WTC11 (cell line): ENCODE measurements around the gene TANC1. TPM values are rescaled to one million over a fixed set of nuclear protein-coding genes. Genes with fewer than 3 reads are reported as not detected.

Experiments used
- ATAC-seq: fragments of 200-7000 bp; cut with Tn5 transposase; 2 replicates; pipeline ENCODE4 v1.10.0; 2021; ENCODE audit warnings: mild to moderate bottlenecking, moderate library complexity
- CTCF ChIA-PET: fragments of 300-600 bp; sonication (Branson Sonifier 250); formaldehyde crosslinking; loops from one replicate; lab custom pipeline; 2021; ENCODE audit warnings: antibody characterized with exemption; lab: Charles Lee
- POLR2A ChIA-PET: fragments of 350-600 bp; sonication (Branson Sonifier 250); formaldehyde crosslinking; loops from one replicate; lab custom pipeline; 2021; ENCODE audit warnings: antibody characterized with exemption; lab: Charles Lee
- DNase-seq: peaks from one replicate; pipeline ENCODE4 v3.0.0; 2021; ENCODE audit warnings: low spot score
- H3K27ac Mint-ChIP-seq: 2 replicates; pipeline ENCODE4 v1.8.0; 2021; ENCODE audit warnings: mixed read lengths
- H3K27me3 Mint-ChIP-seq: 2 replicates; pipeline ENCODE4 v1.8.0; 2021; ENCODE audit warnings: low read depth, mild to moderate bottlenecking, moderate library complexity, mixed read lengths
- H3K36me3 Mint-ChIP-seq: 2 replicates; pipeline ENCODE4 v1.8.0; 2021; ENCODE audit warnings: mixed read lengths
- H3K4me1 Mint-ChIP-seq: 2 replicates; pipeline ENCODE4 v1.8.0; 2022; ENCODE audit warnings: mixed read lengths
- H3K4me3 Mint-ChIP-seq: 2 replicates; pipeline ENCODE4 v1.8.0; 2021; ENCODE audit warnings: mild to moderate bottlenecking, moderate library complexity, mixed read lengths
- H3K9me3 Mint-ChIP-seq: 2 replicates; pipeline ENCODE4 v1.8.0; 2021; ENCODE audit warnings: mixed read lengths
- CREM ChIP-seq: sonication (generic); formaldehyde crosslinking; IDR thresholded peaks from 2 replicates; pipeline ENCODE4 v1.8.1; 2022; ENCODE audit warnings: mild to moderate bottlenecking, missing genetic modification reagents, moderate library complexity
- FOXP1 ChIP-seq: sonication (generic); formaldehyde crosslinking; IDR thresholded peaks from 2 replicates; pipeline ENCODE4 v1.8.0; 2022; ENCODE audit warnings: missing genetic modification reagents, mild to moderate bottlenecking, moderate library complexity, borderline replicate concordance
- GTF2I ChIP-seq: fragments of 250-450 bp; sonication (Bioruptor Pico); conservative IDR thresholded peaks from 2 replicates; pipeline ENCODE4 v1.4.0; 2021; ENCODE audit warnings: mild to moderate bottlenecking
- IRF2 ChIP-seq: sonication (generic); formaldehyde crosslinking; IDR thresholded peaks from 2 replicates; pipeline ENCODE4 v1.8.0; 2022; ENCODE audit warnings: low read depth, missing genetic modification reagents, borderline replicate concordance
- JAZF1 ChIP-seq: fragments of 250-450 bp; sonication (Bioruptor Pico); IDR thresholded peaks from 2 replicates; pipeline ENCODE4 v1.9.0; 2021; ENCODE audit warnings: moderate library complexity, mild to moderate bottlenecking, inconsistent platforms
- MYBL2 ChIP-seq: sonication (generic); formaldehyde crosslinking; IDR thresholded peaks from 2 replicates; pipeline ENCODE4 v1.8.1; 2023; ENCODE audit warnings: mild to moderate bottlenecking, moderate library complexity, missing genetic modification reagents
- NFATC4 ChIP-seq: fragments of 250-450 bp; sonication (Bioruptor Pico); IDR thresholded peaks from 2 replicates; pipeline ENCODE4 v1.9.0; 2021; ENCODE audit warnings: mild to moderate bottlenecking
- NFE2L1 ChIP-seq: sonication (generic); formaldehyde crosslinking; IDR thresholded peaks from 2 replicates; pipeline ENCODE4 v1.8.1; 2023; ENCODE audit warnings: missing genetic modification reagents
- OVOL2 ChIP-seq: fragments of 250-450 bp; sonication (Bioruptor Pico); IDR thresholded peaks from 2 replicates; pipeline ENCODE4 v1.9.0; 2021; ENCODE audit warnings: mild to moderate bottlenecking, borderline replicate concordance
- TEAD1 ChIP-seq: sonication (generic); formaldehyde crosslinking; IDR thresholded peaks from 2 replicates; pipeline ENCODE4 v1.8.0; 2022; ENCODE audit warnings: mild to moderate bottlenecking, missing genetic modification reagents
- USF1 ChIP-seq: sonication (generic); formaldehyde crosslinking; IDR thresholded peaks from 2 replicates; pipeline ENCODE4 v1.8.0; 2022; ENCODE audit warnings: mild to moderate bottlenecking, missing genetic modification reagents
- USF2 ChIP-seq: sonication (generic); formaldehyde crosslinking; IDR thresholded peaks from 2 replicates; pipeline ENCODE4 v1.8.1; 2023; ENCODE audit warnings: mild to moderate bottlenecking, missing genetic modification reagents, moderate library complexity
- ZMAT4 ChIP-seq: fragments of 250-450 bp; sonication (Bioruptor Pico); IDR thresholded peaks from 2 replicates; pipeline ENCODE4 v1.9.0; 2021; ENCODE audit warnings: mild to moderate bottlenecking
- ZNF138 ChIP-seq: sonication (generic); formaldehyde crosslinking; conservative IDR thresholded peaks from 2 replicates; pipeline ENCODE4 v1.8.1; 2022; ENCODE audit warnings: mild to moderate bottlenecking, moderate library complexity, missing genetic modification reagents
- ZNF232 ChIP-seq: sonication (generic); formaldehyde crosslinking; IDR thresholded peaks from 2 replicates; pipeline ENCODE4 v1.8.0; 2022; ENCODE audit warnings: mild to moderate bottlenecking, missing genetic modification reagents
- ZNF671 ChIP-seq: fragments of 250-450 bp; sonication (Bioruptor Pico); IDR thresholded peaks from 2 replicates; pipeline ENCODE4 v1.8.0; 2021; ENCODE audit warnings: mild to moderate bottlenecking
- total RNA-seq: library from RNA; stranded (reverse); gene quantifications from 3 replicates; pipeline ENCODE4 v1.2.3, GENCODE V29; 2021
- TF ChIP-seq, protein P1 (sequence below): fragments of 250-450 bp; sonication (Bioruptor Pico); conservative IDR thresholded peaks from 2 replicates; pipeline ENCODE4 v1.9.0; 2021; ENCODE audit warnings: mild to moderate bottlenecking
- TF ChIP-seq, protein P2 (sequence below): sonication (generic); formaldehyde crosslinking; IDR thresholded peaks from 2 replicates; pipeline ENCODE4 v1.8.1; 2023; ENCODE audit warnings: mild to moderate bottlenecking, missing genetic modification reagents, moderate library complexity
- TF ChIP-seq, protein P3 (sequence below): fragments of 250-450 bp; sonication (Bioruptor Pico); IDR thresholded peaks from 2 replicates; pipeline ENCODE4 v1.9.0; 2021; ENCODE audit warnings: moderate library complexity, mild to moderate bottlenecking, inconsistent platforms, borderline replicate concordance
- TF ChIP-seq, protein P4 (sequence below): fragments of 250-450 bp; sonication (Bioruptor Pico); IDR thresholded peaks from 2 replicates; pipeline ENCODE4 v1.9.0; 2021; ENCODE audit warnings: mild to moderate bottlenecking, borderline replicate concordance
- TF ChIP-seq, protein P5 (sequence below): sonication (generic); formaldehyde crosslinking; IDR thresholded peaks from 2 replicates; pipeline ENCODE4 v1.8.1; 2022; ENCODE audit warnings: missing genetic modification reagents, borderline replicate concordance

The TANC1 gene
- total RNA-seq, 1 experiment from 2014 or later: 11.6 TPM

DNA sequence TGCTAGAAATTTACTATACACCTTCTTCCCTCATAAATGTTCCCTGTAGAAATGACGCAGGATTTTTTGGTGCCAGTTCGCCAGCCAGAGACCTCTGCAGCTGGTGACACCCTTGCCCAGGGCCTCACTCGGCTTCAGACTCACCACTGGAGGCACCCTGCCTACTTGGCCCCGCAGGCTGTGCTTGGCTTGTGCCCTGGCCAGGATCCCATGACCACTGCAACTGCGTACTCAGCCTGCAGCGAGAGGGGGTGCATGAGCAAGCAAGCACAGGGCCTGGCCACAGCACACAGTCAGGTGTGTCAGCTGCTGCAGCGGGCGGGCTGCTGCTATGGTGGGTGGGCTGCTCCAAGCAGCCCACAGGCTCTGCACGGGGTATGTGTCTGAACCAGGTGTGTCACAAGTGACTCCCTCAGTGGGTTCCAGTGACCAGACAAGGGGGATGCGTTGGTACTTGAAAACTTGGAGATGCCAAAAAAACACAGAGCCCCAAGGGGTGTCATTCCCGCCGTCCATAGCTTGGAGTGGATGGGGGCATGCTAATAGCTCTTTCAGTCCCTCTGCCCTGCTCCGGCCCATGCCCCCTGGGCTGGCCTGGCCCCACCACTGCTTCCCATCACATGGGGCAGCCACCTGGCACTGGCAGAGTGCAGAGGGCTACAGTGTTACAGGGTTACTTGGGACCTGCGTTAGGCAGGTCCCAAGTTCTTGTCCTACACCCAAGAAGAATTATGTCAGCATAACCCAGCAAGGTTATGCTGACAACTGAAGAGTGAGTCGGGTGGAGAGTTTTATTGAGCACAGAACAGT is 46.6 kb upstream of the TANC1 start:
- Mint-ChIP-seq H3K36me3 (no peaks in the 10 kb centered on the region; the same call in 1 of the 2 replicates), H3K4me1 (peaks cover 34% of the 10 kb centered on the region), H3K9me3 (peaks cover 11% of the 10 kb centered on the region), H3K4me3 (no peak overlapping the region), H3K27me3 (no peaks in the 10 kb centered on the region), H3K27ac (no peak overlapping the region)
- TF ChIP-seq JAZF1 (CRISPR knock-in tag) (no peak), USF2 (CRISPR knock-in tag) (no peak), ZNF232 (CRISPR knock-in tag) (no peak), IRF2 (CRISPR knock-in tag) (no peak), MYBL2 (CRISPR knock-in tag) (no peak), ZNF138 (CRISPR knock-in tag) (no peak), CREM (no peak), NFATC4 (CRISPR knock-in tag) (no peak), ZMAT4 (CRISPR knock-in tag) (no peak), GTF2I (no peak)
- TF ChIP-seq, protein P1, sequence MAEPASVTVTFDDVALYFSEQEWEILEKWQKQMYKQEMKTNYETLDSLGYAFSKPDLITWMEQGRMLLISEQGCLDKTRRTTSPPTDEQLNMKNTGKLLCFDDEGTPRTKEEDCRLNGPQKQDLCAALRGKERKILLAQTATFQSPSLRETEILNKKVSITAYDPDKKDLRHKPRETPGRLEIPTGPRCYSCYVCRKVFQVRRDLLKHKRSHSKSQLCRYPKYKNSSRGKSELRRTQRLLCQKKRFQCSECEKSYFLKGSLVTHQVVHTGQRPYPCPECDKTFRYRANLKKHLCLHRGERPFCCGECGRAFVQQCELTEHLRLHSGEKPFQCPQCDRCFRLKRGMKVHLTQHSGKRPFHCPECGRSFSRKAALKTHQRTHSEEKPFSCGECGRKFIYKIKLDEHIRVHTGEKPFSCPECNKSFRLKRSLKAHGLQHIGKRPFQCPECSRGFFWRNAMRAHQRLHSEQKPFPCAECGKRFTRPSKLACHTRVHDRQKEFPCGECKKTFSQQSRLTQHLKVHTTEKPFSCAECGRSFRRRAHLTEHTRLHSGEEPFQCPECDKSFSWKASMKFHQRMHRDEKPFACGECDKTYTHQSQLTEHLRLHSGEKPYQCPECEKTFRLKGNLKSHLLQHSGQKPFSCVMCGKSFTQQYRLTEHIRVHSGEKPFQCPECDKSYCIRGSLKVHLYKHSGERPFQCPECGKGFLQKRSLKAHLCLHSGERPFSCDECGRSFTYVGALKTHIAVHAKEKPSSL (CRISPR knock-in tag): no peak
- peak; percentile 24 for DNase-seq
- ChIA-PET CTCF (interaction anchor here (0.8 to 1.0 kb wide), 2 partner anchors 10 to 197 kb away, joined by 3 to 4 read pairs; no protein-coding TSS in a partner anchor), POLR2A (no interaction called here)
- ATAC-seq: peak; percentile 67

- Mint-ChIP-seq H3K4me3 (no peak overlapping the region), H3K9me3 (peaks cover 11% of the 10 kb centered on the region), H3K27me3 (no peaks in the 10 kb centered on the region), H3K4me1 (peaks cover 34% of the 10 kb centered on the region), H3K36me3 (no peaks in the 10 kb centered on the region; the same call in 1 of the 2 replicates), H3K27ac (peak overlapping the region; percentile 78)
- CTCF ChIA-PET: interaction anchor here (0.8 to 1.0 kb wide), 2 partner anchors 11 to 196 kb away, joined by 3 to 4 read pairs; no protein-coding TSS in a partner anchor
- ATAC-seq: peak; percentile 32
- POLR2A ChIA-PET: no interaction called here
- DNase-seq: no peak
- TF ChIP-seq ZNF671 (CRISPR knock-in tag): no peak
- no peak for TF ChIP-seq USF2 (CRISPR knock-in tag)
- no peak for TF ChIP-seq CREM
- TF ChIP-seq, protein P2, sequence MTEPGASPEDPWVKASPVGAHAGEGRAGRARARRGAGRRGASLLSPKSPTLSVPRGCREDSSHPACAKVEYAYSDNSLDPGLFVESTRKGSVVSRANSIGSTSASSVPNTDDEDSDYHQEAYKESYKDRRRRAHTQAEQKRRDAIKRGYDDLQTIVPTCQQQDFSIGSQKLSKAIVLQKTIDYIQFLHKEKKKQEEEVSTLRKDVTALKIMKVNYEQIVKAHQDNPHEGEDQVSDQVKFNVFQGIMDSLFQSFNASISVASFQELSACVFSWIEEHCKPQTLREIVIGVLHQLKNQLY: no peak
- no peak for TF ChIP-seq OVOL2 (CRISPR knock-in tag)
- no peak for TF ChIP-seq NFE2L1 (CRISPR knock-in tag)
- TF ChIP-seq, protein P3, sequence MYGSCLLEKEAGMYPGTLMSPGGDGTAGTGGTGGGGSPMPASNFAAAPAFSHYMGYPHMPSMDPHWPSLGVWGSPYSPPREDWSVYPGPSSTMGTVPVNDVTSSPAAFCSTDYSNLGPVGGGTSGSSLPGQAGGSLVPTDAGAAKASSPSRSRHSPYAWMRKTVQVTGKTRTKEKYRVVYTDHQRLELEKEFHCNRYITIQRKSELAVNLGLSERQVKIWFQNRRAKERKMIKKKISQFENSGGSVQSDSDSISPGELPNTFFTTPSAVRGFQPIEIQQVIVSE: no peak
- TF ChIP-seq TEAD1 (CRISPR knock-in tag): no peak
- TF ChIP-seq, protein P4, sequence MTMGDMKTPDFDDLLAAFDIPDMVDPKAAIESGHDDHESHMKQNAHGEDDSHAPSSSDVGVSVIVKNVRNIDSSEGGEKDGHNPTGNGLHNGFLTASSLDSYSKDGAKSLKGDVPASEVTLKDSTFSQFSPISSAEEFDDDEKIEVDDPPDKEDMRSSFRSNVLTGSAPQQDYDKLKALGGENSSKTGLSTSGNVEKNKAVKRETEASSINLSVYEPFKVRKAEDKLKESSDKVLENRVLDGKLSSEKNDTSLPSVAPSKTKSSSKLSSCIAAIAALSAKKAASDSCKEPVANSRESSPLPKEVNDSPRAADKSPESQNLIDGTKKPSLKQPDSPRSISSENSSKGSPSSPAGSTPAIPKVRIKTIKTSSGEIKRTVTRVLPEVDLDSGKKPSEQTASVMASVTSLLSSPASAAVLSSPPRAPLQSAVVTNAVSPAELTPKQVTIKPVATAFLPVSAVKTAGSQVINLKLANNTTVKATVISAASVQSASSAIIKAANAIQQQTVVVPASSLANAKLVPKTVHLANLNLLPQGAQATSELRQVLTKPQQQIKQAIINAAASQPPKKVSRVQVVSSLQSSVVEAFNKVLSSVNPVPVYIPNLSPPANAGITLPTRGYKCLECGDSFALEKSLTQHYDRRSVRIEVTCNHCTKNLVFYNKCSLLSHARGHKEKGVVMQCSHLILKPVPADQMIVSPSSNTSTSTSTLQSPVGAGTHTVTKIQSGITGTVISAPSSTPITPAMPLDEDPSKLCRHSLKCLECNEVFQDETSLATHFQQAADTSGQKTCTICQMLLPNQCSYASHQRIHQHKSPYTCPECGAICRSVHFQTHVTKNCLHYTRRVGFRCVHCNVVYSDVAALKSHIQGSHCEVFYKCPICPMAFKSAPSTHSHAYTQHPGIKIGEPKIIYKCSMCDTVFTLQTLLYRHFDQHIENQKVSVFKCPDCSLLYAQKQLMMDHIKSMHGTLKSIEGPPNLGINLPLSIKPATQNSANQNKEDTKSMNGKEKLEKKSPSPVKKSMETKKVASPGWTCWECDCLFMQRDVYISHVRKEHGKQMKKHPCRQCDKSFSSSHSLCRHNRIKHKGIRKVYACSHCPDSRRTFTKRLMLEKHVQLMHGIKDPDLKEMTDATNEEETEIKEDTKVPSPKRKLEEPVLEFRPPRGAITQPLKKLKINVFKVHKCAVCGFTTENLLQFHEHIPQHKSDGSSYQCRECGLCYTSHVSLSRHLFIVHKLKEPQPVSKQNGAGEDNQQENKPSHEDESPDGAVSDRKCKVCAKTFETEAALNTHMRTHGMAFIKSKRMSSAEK (CRISPR knock-in tag): no peak
- TF ChIP-seq, protein P5, sequence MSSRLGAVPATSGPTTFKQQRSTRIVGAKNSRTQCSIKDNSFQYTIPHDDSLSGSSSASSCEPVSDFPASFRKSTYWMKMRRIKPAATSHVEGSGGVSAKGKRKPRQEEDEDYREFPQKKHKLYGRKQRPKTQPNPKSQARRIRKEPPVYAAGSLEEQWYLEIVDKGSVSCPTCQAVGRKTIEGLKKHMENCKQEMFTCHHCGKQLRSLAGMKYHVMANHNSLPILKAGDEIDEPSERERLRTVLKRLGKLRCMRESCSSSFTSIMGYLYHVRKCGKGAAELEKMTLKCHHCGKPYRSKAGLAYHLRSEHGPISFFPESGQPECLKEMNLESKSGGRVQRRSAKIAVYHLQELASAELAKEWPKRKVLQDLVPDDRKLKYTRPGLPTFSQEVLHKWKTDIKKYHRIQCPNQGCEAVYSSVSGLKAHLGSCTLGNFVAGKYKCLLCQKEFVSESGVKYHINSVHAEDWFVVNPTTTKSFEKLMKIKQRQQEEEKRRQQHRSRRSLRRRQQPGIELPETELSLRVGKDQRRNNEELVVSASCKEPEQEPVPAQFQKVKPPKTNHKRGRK (CRISPR knock-in tag): no peak
- no peak for TF ChIP-seq FOXP1 (CRISPR knock-in tag)
- no peak for TF ChIP-seq USF1 (CRISPR knock-in tag)
Measured at GRCh38 chr2:158922601-158923000, 45.8 kb upstream of the TANC1 start.
